Natural killer cell (primary cell): ENCODE results near the gene APBA1. TPM values are rescaled to one million over a fixed set of nuclear protein-coding genes. Genes with fewer than 3 reads are reported as not detected.
"Not testable (repeated sequence)": the region's sequence is repeated elsewhere in the genome, so short reads cannot be mapped to it uniquely, and the experiment has no call there.

Experiments used
- ATAC-seq, 3 donors: fragments of 150-1000 bp in 2 of 3; fragments of 200-7000 bp in 1 of 3; cut with Tn5 transposase; 1 replicate in 1 of 3; 2 replicates in 2 of 3; pipeline ENCODE4 v1.10.0; 2021; ENCODE audit warnings: mild to moderate bottlenecking in 2 of 3, moderate library complexity in 2 of 3
- DNase-seq, 2 donors: peaks; one replicate each; pipeline versions ENCODE4 v3.0.0 to v3.0.0-alpha.2; 2013 to 2021; ENCODE audit warnings: mixed read lengths in 1 of 2
- H3K27ac ChIP-seq: one replicate; pipeline ENCODE4 v1.5.1; 2013; ENCODE audit warnings: mild to moderate bottlenecking, low read length
- H3K27me3 ChIP-seq: one replicate; pipeline ENCODE4 v1.6.1; 2013; ENCODE audit warnings: low read length; ENCODE audit not compliant: control insufficient read depth, insufficient read depth
- H3K36me3 ChIP-seq: one replicate; pipeline ENCODE4 v1.6.1; 2013; ENCODE audit warnings: low read length; ENCODE audit not compliant: control insufficient read depth, insufficient read depth
- H3K4me1 ChIP-seq: one replicate; pipeline ENCODE4 v1.6.1; 2013; ENCODE audit warnings: low read length; ENCODE audit not compliant: control insufficient read depth, insufficient read depth
- H3K4me3 ChIP-seq: one replicate; pipeline ENCODE4 v1.5.1; 2013; ENCODE audit warnings: low read length
- H3K9me3 ChIP-seq: one replicate; pipeline ENCODE4 v1.6.1; 2013; ENCODE audit warnings: low read length; ENCODE audit not compliant: control insufficient read depth, insufficient read depth
- H3K27ac Mint-ChIP-seq, 2 donors: one replicate each; pipeline ENCODE4 v1.8.0; 2022; ENCODE audit warnings: mild to moderate bottlenecking in 2 of 2, mixed read lengths in 2 of 2, moderate library complexity in 1 of 2
- H3K27me3 Mint-ChIP-seq, 2 donors: one replicate each; pipeline ENCODE4 v1.8.0; 2022; ENCODE audit warnings: low read depth in 2 of 2, mixed read lengths in 2 of 2
- H3K36me3 Mint-ChIP-seq: one replicate; pipeline ENCODE4 v1.8.0; 2022; ENCODE audit warnings: mixed read lengths
- H3K4me1 Mint-ChIP-seq, 2 donors: one replicate each; pipeline ENCODE4 v1.8.0; 2022; ENCODE audit warnings: mixed read lengths in 2 of 2
- H3K4me3 Mint-ChIP-seq: one replicate; pipeline ENCODE4 v1.8.0; 2022; ENCODE audit warnings: mild to moderate bottlenecking, moderate library complexity, mixed read lengths
- H3K9me3 Mint-ChIP-seq, 2 donors: one replicate each; pipeline ENCODE4 v1.8.0; 2022; ENCODE audit warnings: mixed read lengths in 2 of 2
- CTCF ChIP-seq: fragments of 200-600 bp; IDR thresholded peaks from one replicate; pipeline ENCODE4 v1.8.0; 2022; ENCODE audit warnings: antibody characterized with exemption
- WGBS: methylation state at CpG from one replicate; pipeline ENCODE4 v1.1.7; 2013; ENCODE audit warnings: missing lambda C conversion rate; ENCODE audit not compliant: insufficient coverage; 5-methylcytosine and 5-hydroxymethylcytosine counted together
- intact Hi-C: fragments of 100-400 bp; cut with micrococcal nuclease; formaldehyde crosslinking; loops from one replicate; pipeline ENCODE4 v1.14.2; 2022
- total RNA-seq, 4 donors: library from RNA; stranded (reverse); fragments of 120-200 nt in 1 of 4; gene quantifications; one replicate each; pipeline versions ENCODE4 v1.2.3 to v1.2.4, GENCODE V29; 2013 to 2022

APBA1 gene
- total RNA-seq, 3 donors from 2014 or later (not counting 1 experiment from before 2014, with no cell fraction given) = 0.11 to 0.31 (median 0.13) TPM

- H3K9me3 ChIP-seq = no peaks in the 10 kb centered on the region
- no peak overlapping the region for H3K27ac Mint-ChIP-seq
- no peaks in the 10 kb centered on the region for H3K27me3 ChIP-seq
- no peak for ATAC-seq
- intact Hi-C loops = loop anchor here (10.0 kb wide), 1 partner anchor 60 kb away; no protein-coding TSS in a partner anchor
- 100% methylated on average over 4 of the region's 4 CpGs for WGBS
- no peak overlapping the region for H3K27ac ChIP-seq
- no peaks in the 10 kb centered on the region for H3K36me3 Mint-ChIP-seq
- no peak overlapping the region for H3K4me3 Mint-ChIP-seq
- no peaks in the 10 kb centered on the region for H3K9me3 Mint-ChIP-seq
- H3K27me3 Mint-ChIP-seq = peaks cover 3 to 17% of the 10 kb centered on the region in 2 donors
- no peak overlapping the region for H3K4me3 ChIP-seq
- DNase-seq = no peak
- TF ChIP-seq CTCF = no peak
- no peaks in the 10 kb centered on the region for H3K36me3 ChIP-seq
- no peaks in the 10 kb centered on the region for H3K4me1 Mint-ChIP-seq
- no peaks in the 10 kb centered on the region for H3K4me1 ChIP-seq
Measured at GRCh38 chr9:69444791-69445190, 227.4 kb downstream of the APBA1 start.

DNA sequence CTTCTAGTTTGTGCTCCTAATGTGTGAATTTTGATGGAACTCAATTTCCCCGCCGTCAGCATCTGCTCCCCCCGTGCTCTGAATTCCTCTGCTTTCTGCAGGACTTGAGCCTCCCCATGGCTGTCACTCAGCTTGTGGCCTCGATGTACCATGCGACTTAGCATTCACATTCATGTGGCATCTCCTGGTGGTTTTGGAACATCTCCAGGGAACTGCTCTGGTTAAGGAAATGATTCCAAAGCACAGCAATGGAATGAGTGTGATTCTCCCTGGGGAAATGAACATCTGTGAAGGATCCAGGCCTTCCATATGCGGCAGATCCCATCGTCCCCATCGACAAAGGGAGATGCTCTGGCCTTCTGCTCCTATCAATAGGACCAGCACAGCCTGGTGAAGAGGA, 228.2 kb downstream of the APBA1 start:
- Mint-ChIP-seq H3K27ac (no peak overlapping the region), H3K27me3 (peaks cover 3 to 17% of the 10 kb centered on the region in 2 donors)
- no peaks in the 10 kb centered on the region for H3K9me3 ChIP-seq

DNA sequence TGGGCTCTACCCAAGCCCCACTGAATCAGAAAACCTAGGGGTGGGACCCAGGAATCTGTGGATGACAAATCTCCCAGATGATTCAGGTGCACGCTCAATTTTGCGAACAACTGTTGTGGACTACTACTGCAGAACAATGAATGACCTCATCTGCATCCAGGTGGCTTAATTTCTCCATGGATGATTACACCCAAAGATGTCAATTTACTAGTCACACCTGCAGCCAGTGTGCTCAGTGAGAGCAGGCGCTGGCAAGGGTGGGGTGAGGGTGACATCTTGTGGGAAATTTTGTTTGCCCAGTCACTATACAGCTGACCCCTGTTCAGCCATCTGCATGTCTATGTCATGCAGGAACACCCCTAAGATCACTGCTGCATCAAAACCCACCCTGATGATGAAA, 229.0 kb downstream of the APBA1 start:
- no peak overlapping the region for H3K4me3 Mint-ChIP-seq
- Histone ChIP-seq H3K9me3 (no peaks in the 10 kb centered on the region), H3K4me3 (no peak overlapping the region), H3K36me3 (no peaks in the 10 kb centered on the region), H3K27ac (no peak overlapping the region), H3K27me3 (no peaks in the 10 kb centered on the region), H3K4me1 (no peaks in the 10 kb centered on the region)
- no peak for TF ChIP-seq CTCF
- peaks cover 3 to 17% of the 10 kb centered on the region in 2 donors for H3K27me3 Mint-ChIP-seq
- 96% methylated on average over 3 of the region's 3 CpGs for WGBS
- no peaks in the 10 kb centered on the region for H3K9me3 Mint-ChIP-seq
- ATAC-seq = no peak
- intact Hi-C loops = loop anchor here (10.0 kb wide), 1 partner anchor 58 kb away; no protein-coding TSS in a partner anchor
- no peaks in the 10 kb centered on the region for H3K36me3 Mint-ChIP-seq
- no peak for DNase-seq
- H3K27ac Mint-ChIP-seq = no peak overlapping the region
- H3K4me1 Mint-ChIP-seq = no peaks in the 10 kb centered on the region

More for the DNA sequence above, 228.2 kb downstream of the APBA1 start:
- DNase-seq = no peak
- H3K4me1 Mint-ChIP-seq = no peaks in the 10 kb centered on the region
- TF ChIP-seq CTCF = no peak
- 86% methylated on average over 8 of the region's 8 CpGs for WGBS
- Histone ChIP-seq H3K27me3 (no peaks in the 10 kb centered on the region), H3K27ac (no peak overlapping the region), H3K4me1 (no peaks in the 10 kb centered on the region), H3K4me3 (no peak overlapping the region), H3K36me3 (no peaks in the 10 kb centered on the region)
- no peaks in the 10 kb centered on the region for H3K9me3 Mint-ChIP-seq
- intact Hi-C loops = loop anchor here (10.0 kb wide), 1 partner anchor 59 kb away; no protein-coding TSS in a partner anchor
- no peak overlapping the region for H3K4me3 Mint-ChIP-seq
- ATAC-seq = no peak
- H3K36me3 Mint-ChIP-seq = no peaks in the 10 kb centered on the region

DNA sequence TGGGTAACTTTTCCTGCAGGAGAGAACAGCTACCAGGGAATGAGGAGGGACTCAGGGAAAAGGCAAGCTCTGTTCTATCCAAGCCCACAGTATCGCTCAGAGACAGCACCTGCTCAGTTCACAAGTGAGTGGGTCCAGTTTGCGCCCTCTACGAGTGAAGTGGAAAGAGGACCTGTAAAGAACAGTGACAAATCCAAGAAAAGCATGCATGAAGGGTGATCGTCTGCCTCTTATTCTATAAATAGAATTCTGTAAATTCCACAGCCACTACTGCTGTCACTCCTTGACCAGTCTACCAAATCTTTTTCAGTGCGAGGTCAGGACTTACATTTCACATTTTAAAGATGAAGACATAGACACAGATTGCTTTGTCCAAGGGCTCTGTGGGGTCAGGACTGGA, 229.7 kb downstream of the APBA1 start:
- Histone ChIP-seq H3K36me3 (no peaks in the 10 kb centered on the region), H3K4me1 (no peaks in the 10 kb centered on the region), H3K27ac (no peak overlapping the region), H3K4me3 (no peak overlapping the region), H3K9me3 (no peaks in the 10 kb centered on the region), H3K27me3 (no peaks in the 10 kb centered on the region)
- H3K27me3 Mint-ChIP-seq = peaks cover 3 to 17% of the 10 kb centered on the region in 2 donors
- no peaks in the 10 kb centered on the region for H3K9me3 Mint-ChIP-seq
- DNase-seq (no peak), ATAC-seq (no peak)
- TF ChIP-seq CTCF = no peak
- no peak overlapping the region for H3K27ac Mint-ChIP-seq
- no peak overlapping the region for H3K4me3 Mint-ChIP-seq
- intact Hi-C loops = loop anchor here (10.0 kb wide), 1 partner anchor 58 kb away; no protein-coding TSS in a partner anchor
- no peaks in the 10 kb centered on the region for H3K4me1 Mint-ChIP-seq
- 73% methylated on average over 5 of the region's 5 CpGs for WGBS
- H3K36me3 Mint-ChIP-seq = no peaks in the 10 kb centered on the region

DNA sequence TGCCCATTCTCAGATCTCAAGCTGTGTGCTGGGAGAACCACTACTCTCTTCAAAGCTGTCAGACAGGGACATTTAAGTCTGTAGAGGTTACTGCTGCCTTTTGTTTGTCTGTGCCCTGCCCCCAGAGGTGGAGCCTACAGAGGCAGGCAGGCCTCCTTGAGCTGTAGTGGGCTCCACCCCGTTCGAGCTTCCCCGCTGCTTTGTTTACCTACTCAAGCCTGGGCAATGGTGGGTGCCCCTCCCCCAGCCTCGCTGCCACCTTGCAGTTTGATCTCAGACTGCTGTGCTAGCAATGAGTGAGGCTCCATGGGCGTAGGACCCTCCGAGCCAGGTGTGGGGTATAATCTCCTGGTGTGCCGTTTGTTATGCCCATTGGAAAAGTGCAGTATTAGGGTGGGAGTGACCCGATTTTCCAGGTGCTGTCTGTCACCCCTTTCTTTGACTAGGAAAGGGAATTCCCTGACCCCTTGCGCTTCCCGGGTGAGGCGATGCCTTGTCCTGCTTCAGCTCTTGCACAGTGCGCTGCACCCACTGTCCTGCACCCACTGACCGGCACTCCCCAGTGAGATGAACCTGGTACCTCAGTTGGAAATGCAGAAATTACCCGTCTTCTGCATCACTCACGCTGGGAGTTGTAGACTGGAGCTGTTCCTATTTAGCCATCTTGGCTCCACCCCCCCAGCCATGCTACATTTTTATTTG, 231.8 kb downstream of the APBA1 start:
- intact Hi-C loops = loop anchor here (10.0 kb wide), 1 partner anchor 56 kb away; no protein-coding TSS in a partner anchor
- H3K36me3 ChIP-seq, H3K4me1 ChIP-seq, H3K27ac Mint-ChIP-seq, DNase-seq, H3K9me3 ChIP-seq, H3K4me1 Mint-ChIP-seq, ATAC-seq, H3K4me3 Mint-ChIP-seq, H3K27ac ChIP-seq, H3K27me3 ChIP-seq, H3K9me3 Mint-ChIP-seq, H3K4me3 ChIP-seq, H3K36me3 Mint-ChIP-seq: not testable (repeated sequence)
- WGBS = 87% methylated on average over 15 of the region's 15 CpGs
- H3K27me3 Mint-ChIP-seq = peaks cover 3 to 16% of the 10 kb centered on the region in 2 donors
